GM19025 (cell line): ENCODE results near the gene TCOF1.
A peak's percentile ranks its signal among the peaks of the same experiment; 100 is the strongest.

Experiments used
- ATAC-seq: cut with Tn5 transposase; IDR thresholded peaks from one replicate; pipeline ENCODE4 v1.9.1; 2021; ENCODE audit warnings: mild to moderate bottlenecking, low read depth, moderate library complexity; ENCODE audit not compliant: unreplicated experiment

Gene TCOF1, protein sequence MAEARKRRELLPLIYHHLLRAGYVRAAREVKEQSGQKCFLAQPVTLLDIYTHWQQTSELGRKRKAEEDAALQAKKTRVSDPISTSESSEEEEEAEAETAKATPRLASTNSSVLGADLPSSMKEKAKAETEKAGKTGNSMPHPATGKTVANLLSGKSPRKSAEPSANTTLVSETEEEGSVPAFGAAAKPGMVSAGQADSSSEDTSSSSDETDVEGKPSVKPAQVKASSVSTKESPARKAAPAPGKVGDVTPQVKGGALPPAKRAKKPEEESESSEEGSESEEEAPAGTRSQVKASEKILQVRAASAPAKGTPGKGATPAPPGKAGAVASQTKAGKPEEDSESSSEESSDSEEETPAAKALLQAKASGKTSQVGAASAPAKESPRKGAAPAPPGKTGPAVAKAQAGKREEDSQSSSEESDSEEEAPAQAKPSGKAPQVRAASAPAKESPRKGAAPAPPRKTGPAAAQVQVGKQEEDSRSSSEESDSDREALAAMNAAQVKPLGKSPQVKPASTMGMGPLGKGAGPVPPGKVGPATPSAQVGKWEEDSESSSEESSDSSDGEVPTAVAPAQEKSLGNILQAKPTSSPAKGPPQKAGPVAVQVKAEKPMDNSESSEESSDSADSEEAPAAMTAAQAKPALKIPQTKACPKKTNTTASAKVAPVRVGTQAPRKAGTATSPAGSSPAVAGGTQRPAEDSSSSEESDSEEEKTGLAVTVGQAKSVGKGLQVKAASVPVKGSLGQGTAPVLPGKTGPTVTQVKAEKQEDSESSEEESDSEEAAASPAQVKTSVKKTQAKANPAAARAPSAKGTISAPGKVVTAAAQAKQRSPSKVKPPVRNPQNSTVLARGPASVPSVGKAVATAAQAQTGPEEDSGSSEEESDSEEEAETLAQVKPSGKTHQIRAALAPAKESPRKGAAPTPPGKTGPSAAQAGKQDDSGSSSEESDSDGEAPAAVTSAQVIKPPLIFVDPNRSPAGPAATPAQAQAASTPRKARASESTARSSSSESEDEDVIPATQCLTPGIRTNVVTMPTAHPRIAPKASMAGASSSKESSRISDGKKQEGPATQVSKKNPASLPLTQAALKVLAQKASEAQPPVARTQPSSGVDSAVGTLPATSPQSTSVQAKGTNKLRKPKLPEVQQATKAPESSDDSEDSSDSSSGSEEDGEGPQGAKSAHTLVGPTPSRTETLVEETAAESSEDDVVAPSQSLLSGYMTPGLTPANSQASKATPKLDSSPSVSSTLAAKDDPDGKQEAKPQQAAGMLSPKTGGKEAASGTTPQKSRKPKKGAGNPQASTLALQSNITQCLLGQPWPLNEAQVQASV (N-terminal part only)

DNA sequence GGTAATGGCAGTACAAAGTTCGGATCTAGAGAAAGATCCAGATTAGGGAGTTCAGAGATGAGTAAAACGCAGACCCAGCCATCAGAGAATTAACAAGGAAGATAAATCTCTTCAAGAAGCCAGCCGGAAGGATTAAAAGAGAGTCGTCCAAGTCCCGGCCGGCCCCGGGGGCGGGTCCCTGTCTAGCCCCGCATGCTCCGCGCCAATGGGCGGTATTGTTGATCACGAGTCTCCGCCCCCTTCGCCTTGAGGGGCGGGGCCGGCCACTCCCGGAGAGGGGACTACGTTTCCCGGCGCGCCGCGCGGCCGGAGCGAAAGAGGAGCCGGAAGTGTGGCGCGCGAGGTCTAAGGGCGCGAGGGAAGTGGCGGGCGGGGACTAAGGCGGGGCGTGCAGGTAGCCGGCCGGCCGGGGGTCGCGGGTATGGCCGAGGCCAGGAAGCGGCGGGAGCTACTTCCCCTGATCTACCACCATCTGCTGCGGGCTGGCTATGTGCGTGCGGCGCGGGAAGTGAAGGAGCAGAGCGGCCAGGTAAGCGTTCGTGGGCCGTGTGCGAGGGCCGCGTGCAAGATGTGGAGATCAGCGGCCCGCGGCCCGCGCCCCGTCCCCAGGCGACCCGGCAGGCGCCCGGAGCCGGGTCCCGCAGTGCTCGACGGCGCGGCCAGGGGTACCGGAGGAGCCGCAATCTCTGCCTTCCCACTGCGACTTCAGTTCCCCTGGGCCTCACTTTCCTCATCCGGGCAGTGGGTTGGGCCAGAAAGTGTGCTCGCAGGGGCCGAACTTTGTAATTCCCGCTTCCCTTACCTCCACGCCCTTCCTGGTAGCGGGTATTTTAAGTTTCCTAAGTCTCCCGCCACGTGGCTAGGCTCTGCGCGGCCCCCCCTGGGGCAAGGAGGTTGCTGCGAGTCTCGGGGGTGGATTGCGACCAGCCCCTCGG lies at the start of gene TCOF1:
TSS of gene TCOF1 (plus strand) at position 372 of the 935 bp plus-strand sequence. CDS start at position 422, 50 bp downstream.
- peak; percentile 94 for ATAC-seq

DNA sequence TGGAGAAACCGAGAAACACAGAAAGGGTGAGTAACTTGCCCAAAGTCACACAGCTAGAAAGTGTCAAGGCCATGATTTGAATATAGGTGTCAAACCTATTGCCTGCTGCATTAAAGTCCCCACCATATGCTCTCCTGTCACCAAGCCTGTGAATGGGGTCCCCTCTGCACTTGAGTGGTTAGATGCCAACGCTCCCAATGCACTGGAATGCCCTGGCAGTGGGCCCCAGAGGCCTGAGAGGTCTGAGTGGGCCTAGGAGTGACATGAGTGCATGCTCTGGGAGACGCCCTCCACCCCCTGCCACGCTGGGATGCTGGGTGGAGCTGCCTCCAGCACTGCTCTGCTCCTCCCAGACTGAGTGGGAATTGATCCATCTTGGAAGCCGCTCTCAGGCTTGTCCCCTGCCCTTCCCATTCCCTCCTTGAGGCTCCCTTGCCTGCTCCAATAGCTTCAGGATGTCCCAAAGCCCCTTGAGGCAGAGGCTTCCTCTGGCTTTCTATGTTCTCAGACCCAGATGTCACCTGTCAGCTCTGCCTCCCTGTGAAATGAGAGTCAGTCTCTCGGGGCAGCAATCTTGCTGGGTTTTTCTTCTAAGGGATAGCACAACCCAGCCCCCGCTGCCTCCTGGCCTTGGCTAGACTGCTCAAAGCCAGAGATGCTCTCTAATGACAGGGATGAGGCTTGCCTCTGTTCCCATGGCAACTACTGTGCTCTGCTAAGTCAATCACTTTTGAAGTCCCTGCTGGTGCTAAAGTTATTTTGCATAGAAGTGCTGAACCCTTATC lies 48.2 kb upstream of the TCOF1 start:
- no peak for ATAC-seq

GRCh38 chr5:150309886-150310239 lies 47.6 kb upstream of the TCOF1 start:
- no peak for ATAC-seq

DNA sequence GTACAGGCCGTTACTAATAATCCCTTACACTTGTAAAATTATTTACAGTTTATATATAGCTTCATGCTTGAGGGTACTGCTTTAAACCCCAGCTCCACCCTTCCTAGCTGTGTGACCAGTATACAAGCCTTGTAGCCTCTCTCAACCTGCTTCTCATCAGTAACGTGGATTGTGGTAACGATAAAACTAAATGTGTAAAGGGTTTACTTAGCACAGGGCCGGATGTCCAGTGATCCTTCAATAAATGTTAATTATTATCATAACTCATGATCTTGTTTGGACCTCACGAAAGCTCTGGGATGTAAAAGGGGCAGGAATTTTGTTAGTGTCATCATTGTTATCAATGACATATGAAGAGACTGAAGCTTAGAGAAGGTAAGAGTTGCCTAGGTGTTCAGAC lies 47.3 kb upstream of the TCOF1 start:
- no peak for ATAC-seq

DNA sequence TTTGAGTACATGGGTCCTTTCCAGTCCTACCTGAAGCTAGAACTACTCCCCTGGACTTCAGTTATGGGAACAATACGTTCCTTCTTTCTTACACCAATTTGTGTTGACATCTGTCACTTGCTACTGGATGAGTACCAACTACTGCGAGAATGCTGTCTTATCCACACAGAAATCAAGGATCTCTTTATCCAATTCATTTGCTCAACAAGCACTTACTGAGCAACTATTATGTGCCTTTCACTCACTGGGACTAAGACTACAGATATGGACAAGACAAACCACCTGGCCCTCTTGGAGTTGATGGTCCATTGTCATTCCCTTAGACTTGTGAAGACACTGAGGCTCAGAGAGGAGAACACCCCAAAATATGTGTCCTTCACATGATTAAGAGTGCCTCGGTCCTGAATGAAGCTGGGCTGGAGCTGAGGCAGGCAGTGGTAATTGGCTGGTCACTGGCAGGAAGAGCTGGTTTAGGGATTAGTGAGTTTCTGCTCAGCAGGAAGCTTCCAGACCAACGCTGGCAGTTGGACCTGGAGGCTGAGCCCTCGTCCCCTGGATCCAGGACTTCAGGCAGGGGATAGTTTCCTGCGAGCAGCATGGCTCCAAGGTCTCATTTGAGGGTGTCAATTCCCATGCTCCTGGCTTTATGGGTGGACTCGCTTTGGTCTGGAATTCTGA lies 46.3 kb upstream of the TCOF1 start:
- no peak for ATAC-seq

DNA sequence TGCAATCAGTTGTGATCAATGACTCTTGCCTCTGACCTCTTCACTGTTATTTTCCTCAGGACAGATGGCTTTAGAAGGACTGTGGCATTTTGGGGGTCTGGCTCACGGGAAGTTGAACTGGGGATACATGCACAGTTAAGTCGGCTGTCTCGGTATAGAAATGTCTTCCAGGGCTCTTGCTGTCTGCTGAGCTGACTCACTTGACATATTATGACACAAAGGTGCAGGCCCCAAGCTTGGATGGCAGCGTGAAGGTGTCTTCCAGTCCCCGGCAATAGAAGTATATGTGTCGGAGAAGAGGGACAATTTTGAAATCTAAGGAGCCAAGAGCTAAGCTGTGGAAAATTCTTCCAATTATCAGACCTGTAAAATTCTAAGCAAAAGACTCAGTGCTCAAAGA lies 45.0 kb upstream of the TCOF1 start:
- no peak for ATAC-seq

GRCh38 chr5:150313501-150313900 lies 44.0 kb upstream of the TCOF1 start:
- ATAC-seq = no peak

GRCh38 chr5:150313921-150314716 lies 43.4 kb upstream of the TCOF1 start:
- no peak for ATAC-seq

DNA sequence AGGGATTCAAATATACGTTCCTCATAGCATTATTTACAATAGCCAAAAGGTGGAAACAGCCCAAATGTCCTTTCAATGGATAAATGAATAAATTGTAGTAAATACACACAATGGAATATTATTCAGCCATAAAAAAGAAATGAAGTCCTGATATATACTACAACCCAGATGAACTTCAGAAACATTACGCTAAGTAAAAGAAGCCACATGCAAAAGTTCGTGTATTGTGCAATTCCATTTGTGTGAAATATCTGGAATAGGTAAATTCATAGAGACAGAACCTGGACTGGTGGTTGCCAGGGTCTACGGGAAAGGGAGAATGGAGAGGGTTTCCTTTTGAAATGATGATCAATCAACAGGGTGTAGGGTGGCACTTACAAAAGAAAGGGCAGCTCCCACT lies 42.3 kb upstream of the TCOF1 start:
- no peak for ATAC-seq

GRCh38 chr5:150316320-150316719 lies 41.2 kb upstream of the TCOF1 start:
- ATAC-seq = no peak

GRCh38 chr5:150317048-150318003 lies 40.2 kb upstream of the TCOF1 start:
- ATAC-seq = no peak

- ATAC-seq = no peak
Observed at GRCh38 chr5:150318613-150319483, 38.6 kb upstream of the TCOF1 start.

GRCh38 chr5:150319484-150319790 lies 38.1 kb upstream of the TCOF1 start:
- ATAC-seq = no peak

DNA sequence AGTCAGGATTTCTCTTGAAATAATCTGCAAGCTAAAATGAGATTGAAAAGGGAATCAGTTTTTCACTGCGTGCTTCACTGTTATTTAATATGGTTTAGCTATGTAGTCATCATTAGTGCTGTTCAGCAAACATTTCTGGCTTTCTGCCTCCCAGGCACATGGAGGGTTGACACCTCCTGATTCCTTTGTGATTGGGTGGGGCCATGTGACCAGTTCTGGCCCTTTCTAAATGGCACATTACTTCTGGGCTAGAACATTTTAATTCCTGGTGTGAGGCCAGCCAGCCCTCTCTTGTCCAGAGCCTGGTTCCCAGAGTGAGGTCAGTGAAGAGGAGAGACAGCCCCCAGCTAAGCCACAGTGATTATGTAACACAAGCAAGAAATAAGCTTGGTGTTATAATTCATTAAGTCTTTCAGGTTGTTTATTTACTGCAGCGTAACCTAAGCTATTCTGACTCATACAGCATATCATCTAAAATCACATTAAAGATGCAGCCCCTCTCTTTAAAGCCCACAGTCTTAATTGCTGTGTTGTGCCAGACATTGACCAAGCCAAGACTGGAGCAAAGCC lies 37.4 kb upstream of the TCOF1 start:
- no peak for ATAC-seq

DNA sequence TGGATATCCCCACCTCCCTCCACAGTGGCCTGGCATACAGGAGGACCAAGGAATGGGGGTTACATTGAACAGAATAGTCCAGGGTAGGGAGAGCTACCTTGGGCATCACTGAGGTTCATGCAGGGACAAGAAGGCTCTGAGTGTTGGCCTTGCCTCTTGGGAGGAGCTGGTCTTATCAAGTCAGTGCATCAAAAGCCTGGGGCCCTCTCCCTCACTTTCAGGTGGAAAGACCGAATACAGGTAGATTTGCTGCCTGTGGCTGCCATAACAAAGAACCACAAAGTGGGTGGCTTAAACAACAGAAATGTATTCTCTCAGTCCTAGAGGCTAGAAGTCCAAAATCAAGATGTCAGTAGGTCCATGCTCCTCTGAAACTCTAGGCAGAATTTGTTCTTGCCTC lies 36.3 kb upstream of the TCOF1 start:
- ATAC-seq = no peak
